ENCODE measurements around the gene SNAI3. TPM values are rescaled to one million over a fixed set of nuclear protein-coding genes. Genes with fewer than 3 reads are reported as not detected.

SNAI3 gene
- total RNA-seq, 3 donors from 2014 or later, result 0.28 to 0.82 (median 0.55) TPM

GRCh38 chr16:88639231-88640038 lies 46.9 kb downstream of the SNAI3 start:
- no peak for TF ChIP-seq CTCF (IDR thresholded peaks at IDR 0.05)
- intact Hi-C loops (cut with DNase I, micrococcal nuclease), result no loop called here
- Histone ChIP-seq H3K9me3 (no peaks in the 10 kb centered on the region), H3K4me1 (ENCODE audit: low read depth) (peaks cover 18% of the 10 kb centered on the region), H3K36me3 (ENCODE audit: low read depth) (no peaks in the 10 kb centered on the region), H3K4me3 (no peak overlapping the region)
- peak; percentile 76 to 86 (median 81) for DNase-seq
- ATAC-seq, result peak; percentile 49

GRCh38 chr16:88638323-88639230 lies 47.7 kb downstream of the SNAI3 start, which contains the start of gene IL17C:
IL17C (plus strand) TSS chr16:88638572; CDS start chr16:88638642, 70 bp downstream.
- Histone ChIP-seq H3K9me3 (no peaks in the 10 kb centered on the region), H3K36me3 (ENCODE audit: low read depth) (no peaks in the 10 kb centered on the region), H3K4me1 (ENCODE audit: low read depth) (peaks cover 23% of the 10 kb centered on the region), H3K4me3 (no peak within 1 kb of the TSS)
- intact Hi-C loops (cut with DNase I, micrococcal nuclease), result no loop called here
- ATAC-seq (peak; percentile 64), DNase-seq (peak; percentile 82 to 90 (median 83))
- no peak for TF ChIP-seq CTCF (IDR thresholded peaks at IDR 0.05)

GRCh38 chr16:88636488-88637265 lies 49.6 kb downstream of the SNAI3 start:
- Histone ChIP-seq H3K4me1 (ENCODE audit: low read depth) (peaks cover 23% of the 10 kb centered on the region), H3K4me3 (no peak overlapping the region), H3K36me3 (ENCODE audit: low read depth) (no peaks in the 10 kb centered on the region), H3K9me3 (no peaks in the 10 kb centered on the region)
- no peak for ATAC-seq
- intact Hi-C loops (cut with DNase I, micrococcal nuclease), result no loop called here
- DNase-seq, result peak in 1 of 3 donors; percentile 40
- no peak for TF ChIP-seq CTCF (IDR thresholded peaks at IDR 0.05)

GRCh38 chr16:88635671-88636319 lies 50.5 kb downstream of the SNAI3 start:
- peak in 1 of 3 donors; percentile 29 for DNase-seq
- ATAC-seq, result no peak
- Histone ChIP-seq H3K4me1 (ENCODE audit: low read depth) (peaks cover 23% of the 10 kb centered on the region), H3K36me3 (ENCODE audit: low read depth) (no peaks in the 10 kb centered on the region), H3K9me3 (no peaks in the 10 kb centered on the region), H3K4me3 (no peak overlapping the region)
- intact Hi-C loops (cut with DNase I, micrococcal nuclease), result no loop called here
- TF ChIP-seq CTCF (IDR thresholded peaks at IDR 0.05), result no peak

Data from mucosa of descending colon (tissue), 3 donors.